Omental fat pad (tissue), 4 donors: ENCODE measurements around the gene DPYSL3. TPM values are rescaled to one million over a fixed set of nuclear protein-coding genes. Genes with fewer than 3 reads are reported as not detected.

ENCODE experiments used
- ATAC-seq: fragments of 150-250 bp; one replicate; pipeline ENCODE4 v1.9.1; 2016; ENCODE audit warnings: mild to moderate bottlenecking, moderate library complexity; ENCODE audit not compliant: low FRiP score
- DNase-seq: peaks from one replicate; pipeline ENCODE4 v3.0.0-alpha.2; 2019; ENCODE audit warnings: low spot score
- CTCF ChIP-seq, 3 donors: fragments of 450-650 bp; IDR thresholded peaks; one replicate each; pipeline ENCODE4 v1.5.1; 2016 to 2017; ENCODE audit warnings: antibody characterized with exemption in 3 of 3, mild to moderate bottlenecking in 3 of 3, moderate library complexity in 2 of 3
- total RNA-seq, 4 donors: library from RNA; depleted of rRNA; stranded (reverse); fragments of >200 nt; gene quantifications; one replicate each; pipeline ENCODE4 v1.1.0, GENCODE V29; 2016

The DPYSL3 gene
- total RNA-seq, 4 donors from 2014 or later, result 26.9 to 78.0 (median 54.9) TPM

DNA sequence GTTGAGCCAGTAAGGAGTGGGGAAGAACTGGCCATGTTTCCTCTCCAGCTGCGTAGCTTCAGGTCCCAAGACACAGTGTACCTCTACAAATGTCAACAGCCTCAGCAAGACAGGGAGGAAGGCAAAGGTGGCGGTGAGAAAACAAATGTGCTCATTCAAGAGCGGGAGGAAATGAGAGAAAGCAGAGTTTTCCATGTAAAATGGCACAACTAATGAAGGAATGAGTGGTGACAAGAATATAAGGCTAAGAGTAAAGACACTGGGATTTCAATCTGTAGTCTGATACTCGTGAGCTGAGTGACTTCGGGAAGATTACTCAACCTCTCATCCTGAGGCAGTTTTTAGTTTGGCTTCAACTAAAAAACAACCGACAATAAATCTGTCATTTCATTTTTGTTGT lies 67.6 kb downstream of the DPYSL3 start:
- DNase-seq (no peak), ATAC-seq (no peak)
- TF ChIP-seq CTCF (IDR thresholded peaks at IDR 0.05), result no peak

DNA sequence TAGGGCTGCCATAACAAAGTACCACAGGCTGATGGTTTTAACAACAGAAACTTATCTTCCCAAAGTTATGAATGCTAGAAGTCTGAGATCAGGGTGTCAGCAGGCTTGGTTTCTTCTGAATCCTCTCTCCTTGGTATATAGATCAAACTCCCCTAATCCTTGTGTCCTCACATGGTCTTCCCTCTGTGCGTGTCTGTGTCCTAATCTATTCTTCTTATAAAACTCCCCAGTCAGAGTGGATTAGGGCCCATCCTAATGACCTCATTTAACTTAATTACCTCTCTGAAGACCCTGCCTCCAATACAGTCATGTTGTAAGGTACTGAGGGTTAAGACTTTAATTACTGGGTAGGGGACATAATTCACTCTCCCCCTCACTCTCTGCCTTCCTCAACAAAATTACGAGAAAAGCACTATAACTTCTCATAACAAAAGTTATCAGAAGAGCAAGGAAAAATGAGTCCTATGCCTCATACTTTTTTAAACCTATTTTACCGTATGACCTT lies 68.6 kb downstream of the DPYSL3 start:
- ATAC-seq (no peak), DNase-seq (no peak)
- TF ChIP-seq CTCF (IDR thresholded peaks at IDR 0.05), result no peak

- TF ChIP-seq CTCF (IDR thresholded peaks at IDR 0.05), result no peak
- ATAC-seq, result no peak
- DNase-seq, result no peak
These were observed 70.6 kb downstream of the DPYSL3 start for GRCh38 chr5:147439254-147439653.

DNA sequence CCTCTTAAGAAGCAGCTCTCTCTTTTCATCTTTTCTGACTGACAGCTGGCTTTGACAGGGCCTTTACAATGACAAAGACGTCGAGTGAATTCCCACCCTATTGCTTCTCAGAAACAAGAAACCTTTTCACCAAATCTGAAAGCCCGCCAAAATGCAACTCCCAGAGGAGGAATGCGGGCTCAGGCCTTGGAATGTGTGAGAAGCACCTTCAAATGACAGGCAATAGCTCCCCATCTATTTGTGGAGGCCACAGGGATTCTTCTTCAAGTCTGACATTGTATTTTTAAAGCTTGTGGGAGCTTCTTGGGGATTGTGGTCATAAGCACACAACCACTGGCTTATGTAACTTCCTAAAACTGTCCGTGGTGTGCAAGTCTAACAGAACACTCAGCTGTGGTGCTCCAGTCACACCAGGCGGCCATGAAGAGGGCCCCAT lies 72.7 kb downstream of the DPYSL3 start:
- TF ChIP-seq CTCF (IDR thresholded peaks at IDR 0.05), result no peak
- ATAC-seq (no peak), DNase-seq (no peak)

- ATAC-seq, result no peak
- DNase-seq, result no peak
- no peak for TF ChIP-seq CTCF (IDR thresholded peaks at IDR 0.05)
These were observed 73.3 kb downstream of the DPYSL3 start for GRCh38 chr5:147436596-147436995.

- DNase-seq (no peak), ATAC-seq (no peak)
- no peak for TF ChIP-seq CTCF (IDR thresholded peaks at IDR 0.05)
These were observed 75.8 kb downstream of the DPYSL3 start for GRCh38 chr5:147434049-147434448.

DNA sequence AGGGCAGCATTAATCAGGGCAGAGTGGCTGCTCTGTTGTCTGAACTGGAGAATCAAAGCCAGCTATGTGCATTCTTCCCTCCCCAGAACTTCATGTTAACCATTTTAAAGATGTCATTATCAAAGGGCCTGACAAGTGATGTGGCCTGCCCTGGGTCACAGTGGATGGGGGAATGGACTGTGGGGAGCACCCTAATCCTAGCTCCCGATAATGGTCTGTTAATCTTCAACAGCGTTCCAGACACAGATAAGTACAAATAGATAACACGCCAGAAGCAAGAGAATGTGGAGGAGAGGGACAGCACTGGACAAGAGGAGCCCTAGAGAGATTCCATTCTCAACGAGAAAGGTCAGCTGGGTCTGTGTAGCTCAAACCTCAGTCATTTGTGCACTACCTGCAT lies 77.5 kb downstream of the DPYSL3 start:
- no peak for TF ChIP-seq CTCF (IDR thresholded peaks at IDR 0.05)
- no peak for ATAC-seq
- DNase-seq, result no peak
